GM12878 (cell line): Measurements from ENCODE around the gene FAM20A. TPM values are rescaled to one million over a fixed set of nuclear protein-coding genes. Genes with fewer than 3 reads are reported as not detected.

Experiments
- ATAC-seq: fragments of 200-7000 bp; cut with Tn5 transposase; 3 replicates; pipeline ENCODE4 v1.9.1; 2020; ENCODE audit warnings: mild to moderate bottlenecking, moderate library complexity
- BruUV-seq: library from RNA; stranded (reverse); fragments of 400-500 nt; replicated peaks from 2 replicates; lab custom pipeline; 2021; lab: Mats Ljungman, UMichigan
- CTCF ChIA-PET: fragments of 300-600 bp; sonication (Branson Sonifier 250); formaldehyde crosslinking; extraction: SDS; loops from one replicate; lab custom pipeline; 2021; ENCODE audit warnings: inconsistent platforms; lab: Yijun Ruan, JAX
- POLR2A ChIA-PET: fragments of 350-600 bp; formaldehyde crosslinking; extraction: SDS; loops from one replicate; lab custom pipeline; 2021; ENCODE audit warnings: inconsistent platforms; lab: Charles Lee
- RAD21 ChIA-PET: fragments of 300-600 bp; sonication (Branson Sonifier 250); formaldehyde crosslinking; loops from one replicate; lab custom pipeline; 2023; ENCODE audit warnings: antibody characterized with exemption; ENCODE audit not compliant: unreplicated experiment; lab: Charles Lee
- SMC1A ChIA-PET: fragments of 300-600 bp; sonication (Branson Sonifier 250); formaldehyde crosslinking; loops from one replicate; lab custom pipeline; 2023; ENCODE audit not compliant: unreplicated experiment, uncharacterized antibody; lab: Charles Lee
- DNase-seq: peaks from one replicate; pipeline ENCODE4 v3.0.0-alpha.2; 2011; ENCODE audit warnings: low read depth, low spot score
- FAIRE-seq: peaks from 3 replicates; lab custom pipeline; 2011; peaks lifted over from hg19 to GRCh38; lab: Jason Lieb, UNC
- H2AFZ ChIP-seq: 2 replicates; pipeline ENCODE4 v1.6.0; 2011; ENCODE audit warnings: low read depth, low read length, control low read depth; ENCODE audit not compliant: control insufficient read depth
- H3K27ac ChIP-seq: 2 replicates; pipeline ENCODE4 v1.5.1; 2011; ENCODE audit warnings: control low read depth; ENCODE audit not compliant: control insufficient read depth, insufficient read depth
- H3K27me3 ChIP-seq, 2 experiments: replicated peaks in 1 of 2; 2 replicates each; pipeline versions ENCODE4 v1.6.0 to v1.6.1; 2011; ENCODE audit warnings: low read length in 1 of 2; ENCODE audit not compliant: control insufficient read depth in 2 of 2, insufficient read depth in 2 of 2
- H3K36me3 ChIP-seq, 2 experiments: 2 replicates each; pipeline ENCODE4 v1.5.1; 2011; ENCODE audit warnings: low read length in 1 of 2; ENCODE audit not compliant: control insufficient read depth in 2 of 2, insufficient read depth in 2 of 2
- H3K4me1 ChIP-seq: 2 replicates; pipeline ENCODE4 v1.6.1; 2011; ENCODE audit warnings: mild to moderate bottlenecking, low read length, moderate library complexity, mixed read lengths; ENCODE audit not compliant: control insufficient read depth, insufficient read depth
- H3K4me2 ChIP-seq: 2 replicates; pipeline ENCODE4 v1.6.0; 2011; ENCODE audit warnings: control low read depth; ENCODE audit not compliant: control insufficient read depth, insufficient read depth
- H3K4me3 ChIP-seq: fragments of 200-600 bp; sonication (generic); 2 replicates; pipeline ENCODE4 v1.5.1; 2016
- H3K79me2 ChIP-seq: 2 replicates; pipeline ENCODE4 v1.6.0; 2011; ENCODE audit warnings: low read length; ENCODE audit not compliant: control insufficient read depth, insufficient read depth
- H3K9ac ChIP-seq: 2 replicates; pipeline ENCODE4 v1.8.0; 2011; ENCODE audit warnings: low read length, control low read depth, mixed read lengths; ENCODE audit not compliant: control insufficient read depth, insufficient read depth
- H3K9me3 ChIP-seq: replicated peaks from 3 replicates; pipeline ENCODE4 v1.5.1; 2011; ENCODE audit warnings: mild to moderate bottlenecking, low read length; ENCODE audit not compliant: control insufficient read depth, insufficient read depth
- H4K20me1 ChIP-seq: 2 replicates; pipeline ENCODE4 v1.6.0; 2011; ENCODE audit not compliant: control insufficient read depth, insufficient read depth
- E4F1 ChIP-seq: fragments of 450-650 bp; IDR thresholded peaks from 2 replicates; pipeline ENCODE4 v1.6.1; 2018; ENCODE audit warnings: borderline replicate concordance, mild to moderate bottlenecking; ENCODE audit not compliant: partially characterized antibody
- FOXM1 ChIP-seq: IDR thresholded peaks from 2 replicates; pipeline ENCODE4 v1.6.1; 2012; ENCODE audit warnings: low read depth, mild to moderate bottlenecking, inconsistent platforms, low read length, moderate library complexity
- HCFC1 ChIP-seq: fragments of 150-350 bp; IDR thresholded peaks from 2 replicates; pipeline ENCODE4 v1.6.1; 2014; ENCODE audit warnings: low read length
- IRF5 ChIP-seq: fragments of 450-650 bp; IDR thresholded peaks from 2 replicates; pipeline ENCODE4 v1.6.1; 2017; ENCODE audit warnings: borderline replicate concordance
- KLF5 ChIP-seq: fragments of 450-650 bp; IDR thresholded peaks from 2 replicates; pipeline ENCODE4 v1.6.1; 2014; ENCODE audit warnings: mild to moderate bottlenecking; ENCODE audit not compliant: partially characterized antibody
- POLR2A ChIP-seq: IDR thresholded peaks from 2 replicates; pipeline ENCODE4 v1.6.1; 2011; ENCODE audit warnings: low read depth, mild to moderate bottlenecking, low read length
- RFX5 ChIP-seq: IDR thresholded peaks from 2 replicates; pipeline ENCODE4 v1.6.1; 2011; ENCODE audit warnings: low read depth, low read length, improper control_type of control experiment
- STAT1 ChIP-seq: fragments of 450-650 bp; conservative IDR thresholded peaks from 2 replicates; pipeline ENCODE4 v1.6.1; 2014; ENCODE audit warnings: antibody characterized with exemption, mild to moderate bottlenecking
- WGBS: methylation state at CpG from one replicate; pipeline ENCODE4 v1.1.6; 2016; ENCODE audit warnings: low lambda C conversion rate; ENCODE audit not compliant: insufficient replicate concordance, insufficient coverage; ENCODE audit errors: missing lambda C conversion rate; 5-methylcytosine and 5-hydroxymethylcytosine counted together
- in situ Hi-C: fragments of 300-500 bp; cut with MboI; formaldehyde crosslinking; loops from 9 replicates; pipeline ENCODE4 v1.14.3; 2018; ENCODE audit warnings: mixed read lengths
- intact Hi-C: fragments of 100-400 bp; cut with micrococcal nuclease; formaldehyde crosslinking; loops from one replicate; pipeline ENCODE4 v1.14.2; 2022; ENCODE audit not compliant: unreplicated experiment
- polyA plus RNA-seq, 11 experiments: library from polyadenylated mRNA; depleted of rRNA in 4 of 11; unstranded in 6 of 11; stranded (reverse) in 5 of 11; fragments of >200 nt; fragmentation: Nextera tagmentation in 4 of 11; fragmentation: Illumina TruSeq in 1 of 11; extraction: Ambion mirVana in 4 of 11; extraction: Trizol in 1 of 11; gene quantifications; 1 replicate in 1 of 11; 2 replicates in 10 of 11; pipeline versions ENCODE4 v1.2.1 to v1.2.3, GENCODE V29; 2011 to 2016; ENCODE audit warnings: inconsistent platforms in 2 of 11, missing spikeins in 2 of 11, low read depth in 1 of 11
- total RNA-seq, 4 experiments: library from RNA; depleted of rRNA in 3 of 4; stranded (reverse); fragments of >200 nt in 3 of 4; fragmentation: Illumina TruSeq in 1 of 4; extraction: Trizol in 1 of 4; gene quantifications; 2 replicates each; pipeline versions ENCODE4 v1.2.1 to v1.2.3, GENCODE V29; 2013 to 2021

Gene FAM20A
- total and polyA plus RNA-seq, 10 of the 15 experiments (the other 5 are each of a cell fraction or from before 2014, with no cell fraction given), result 0.13 TPM; not detected in 9

- DNase-seq (no peak), ATAC-seq (no peak), FAIRE-seq (no peak)
- no peak overlapping the region for H3K4me3 ChIP-seq
- H3K27ac ChIP-seq, result no peak overlapping the region
- BruUV-seq, result no TSS peak
- no peaks in the 10 kb centered on the region for H3K79me2 ChIP-seq
- intact Hi-C loops (no loop called here), in situ Hi-C loops (no loop called here)
- no peaks in the 10 kb centered on the region for H3K27me3 ChIP-seq
- H2AFZ ChIP-seq, result no peak overlapping the region
- H4K20me1 ChIP-seq, result no peaks in the 10 kb centered on the region
- no peak overlapping the region for H3K4me2 ChIP-seq
- CTCF ChIA-PET, result no interaction called here
- H3K36me3 ChIP-seq, result no peaks in the 10 kb centered on the region
- no peak overlapping the region for H3K9ac ChIP-seq
- POLR2A ChIA-PET, result no interaction called here
- RAD21 ChIA-PET, result no interaction called here
- no peak for TF ChIP-seq IRF5
- TF ChIP-seq FOXM1, result no peak
- TF ChIP-seq STAT1, result no peak
- TF ChIP-seq KLF5, result no peak
- no peak for TF ChIP-seq E4F1
- TF ChIP-seq RFX5, result no peak
- TF ChIP-seq POLR2A, result no peak
- TF ChIP-seq HCFC1, result no peak
- H3K9me3 ChIP-seq, result no peaks in the 10 kb centered on the region
- H3K4me1 ChIP-seq, result no peaks in the 10 kb centered on the region
- 98% methylated on average over 3 of the region's 3 CpGs for WGBS
- SMC1A ChIA-PET, result no interaction called here
Measured at GRCh38 chr17:68577497-68577821, 23.7 kb downstream of the FAM20A start.
